ENCODE results near the gene COMT.

- TF ChIP-seq CTCF (conservative IDR thresholded peaks at IDR 0.05; ENCODE audit: low read depth in 2 of 2): peak; percentile 29 to 57
- TF ChIP-seq EZH2phosphoT487 (IDR thresholded peaks at IDR 0.05; ENCODE audit: unreplicated experiment): no peak
- TF ChIP-seq POLR2AphosphoS5 (IDR thresholded peaks at IDR 0.05; ENCODE audit: low read depth): no peak
- TF ChIP-seq ZNF331 (CRISPR knock-in tag; IDR thresholded peaks at IDR 0.05; ENCODE audit: low read depth): no peak
- no peak for TF ChIP-seq EZH2 (IDR thresholded peaks at IDR 0.05; ENCODE audit: low read depth, unreplicated experiment)
- TF ChIP-seq CREB1 (CRISPR knock-in tag; IDR thresholded peaks at IDR 0.05; ENCODE audit: low read depth): no peak
- no peak for TF ChIP-seq REST (IDR thresholded peaks at IDR 0.05; ENCODE audit: unreplicated experiment)
- no peak for TF ChIP-seq NANOG (IDR thresholded peaks at IDR 0.05; ENCODE audit: borderline replicate concordance)
Measured at GRCh38 chr22:19912271-19912999, 29.1 kb upstream of the COMT start.

Data from GM23338 (cell line).